HepG2 (cell line): ENCODE results near the gene COQ4. TPM values are rescaled to one million over a fixed set of nuclear protein-coding genes. Genes with fewer than 3 reads are reported as not detected.

ENCODE experiments used
- ATAC-seq: fragments of 200-7000 bp; cut with Tn5 transposase; 3 replicates; pipeline ENCODE4 v1.9.1; 2020; ENCODE audit warnings: mild to moderate bottlenecking, moderate library complexity
- BruUV-seq: library from RNA; stranded (reverse); fragments of 400-500 nt; replicated peaks from 2 replicates; lab custom pipeline; 2021; lab: Mats Ljungman, UMichigan
- CTCF ChIA-PET: fragments of 300-600 bp; formaldehyde crosslinking; extraction: SDS; loops from one replicate; lab custom pipeline; 2021; ENCODE audit warnings: low total read pairs, inconsistent platforms, low intra/inter-chr PET ratio; lab: Yijun Ruan, JAX
- POLR2A ChIA-PET: fragments of 350-600 bp; sonication (Branson Sonifier 250); formaldehyde crosslinking; loops from one replicate; lab custom pipeline; 2020; ENCODE audit warnings: antibody characterized with exemption, inconsistent platforms; lab: Yijun Ruan, JAX
- DNase-seq: peaks from one replicate; pipeline ENCODE4 v3.0.0-alpha.2; 2015; ENCODE audit warnings: low spot score
- FAIRE-seq: peaks from 3 replicates; lab custom pipeline; 2011; peaks lifted over from hg19 to GRCh38; lab: Jason Lieb, UNC
- H2AFZ ChIP-seq: one replicate; pipeline ENCODE4 v1.6.1; 2011; ENCODE audit warnings: low read length, inconsistent platforms
- H3K27ac ChIP-seq: fragments of 300-600 bp; 3 replicates; pipeline ENCODE4 v1.8.0; 2011; ENCODE audit warnings: mixed run types, mild to moderate bottlenecking, mixed read lengths, low read length, inconsistent platforms; ENCODE audit not compliant: insufficient read depth; ENCODE audit errors: extremely low read length
- H3K27me3 ChIP-seq, 2 experiments: fragments of 200-600 bp in 1 of 2; 2 replicates in 1 of 2; 3 replicates in 1 of 2; pipeline versions ENCODE4 v1.6.0 to v1.8.0; 2011; ENCODE audit warnings: low read length in 2 of 2, mild to moderate bottlenecking in 2 of 2, moderate library complexity in 2 of 2, inconsistent platforms in 1 of 2; ENCODE audit not compliant: insufficient read depth in 2 of 2, control insufficient read depth in 1 of 2
- H3K36me3 ChIP-seq, 2 experiments: fragments of 200-600 bp in 1 of 2; replicated peaks in 1 of 2; 2 replicates in 1 of 2; 3 replicates in 1 of 2; pipeline versions ENCODE4 v1.5.1 to v1.8.0; 2011; ENCODE audit warnings: low read length in 2 of 2, inconsistent platforms in 1 of 2; ENCODE audit not compliant: insufficient read depth in 2 of 2, control insufficient read depth in 1 of 2
- H3K4me1 ChIP-seq: 2 replicates; pipeline ENCODE4 v1.5.1; 2012; ENCODE audit warnings: low read length, inconsistent platforms; ENCODE audit not compliant: insufficient read depth
- H3K4me2 ChIP-seq: 2 replicates; pipeline ENCODE4 v1.6.0; 2011; ENCODE audit warnings: low read depth, low read length, inconsistent platforms
- H3K4me3 ChIP-seq, 3 experiments: fragments of 200-600 bp in 1 of 3; sonication (generic), shearing (Covaris generic) in 1 of 3; replicated peaks in 1 of 3; 2 replicates each; pipeline ENCODE4 v1.5.1; 2011 to 2016; ENCODE audit warnings: low read length in 3 of 3, inconsistent platforms in 2 of 3, low read depth in 2 of 3, mild to moderate bottlenecking in 2 of 3, control low read depth in 1 of 3, mixed read lengths in 1 of 3; ENCODE audit not compliant: insufficient read depth in 1 of 3
- H3K79me2 ChIP-seq: one replicate; pipeline ENCODE4 v1.6.1; 2011; ENCODE audit warnings: low read length, inconsistent platforms; ENCODE audit not compliant: insufficient read depth
- H3K9ac ChIP-seq: 2 replicates; pipeline ENCODE4 v1.6.0; 2011; ENCODE audit warnings: mild to moderate bottlenecking, low read depth, low read length, inconsistent platforms; ENCODE audit not compliant: insufficient read depth
- H3K9me3 ChIP-seq: 2 replicates; pipeline ENCODE4 v1.5.1; 2012; ENCODE audit warnings: mild to moderate bottlenecking, low read length
- H4K20me1 ChIP-seq: 2 replicates; pipeline ENCODE4 v1.6.0; 2011; ENCODE audit warnings: inconsistent platforms, mild to moderate bottlenecking, low read length, moderate library complexity; ENCODE audit not compliant: insufficient read depth
- AGO2 ChIP-seq: fragments of 200-400 bp; formaldehyde crosslinking; optimal IDR thresholded peaks from 2 replicates; pipeline ENCODE3; 2017; ENCODE audit warnings: mild to moderate bottlenecking, low read depth, low read length, moderate library complexity
- ATAD3A ChIP-seq: sonication (generic); formaldehyde crosslinking; IDR thresholded peaks from 2 replicates; pipeline ENCODE4 v1.4.0; 2020; ENCODE audit warnings: missing genetic modification reagents
- ATF2 ChIP-seq: sonication (generic); formaldehyde crosslinking; IDR thresholded peaks from 2 replicates; pipeline ENCODE4 v1.4.0; 2020; ENCODE audit warnings: missing genetic modification reagents
- FOXK2 ChIP-seq: fragments of 450-650 bp; IDR thresholded peaks from 2 replicates; pipeline ENCODE4 v1.6.1; 2016
- MLX ChIP-seq: IDR thresholded peaks from 2 replicates; pipeline ENCODE4 v1.6.1; 2016
- MXD4 ChIP-seq: IDR thresholded peaks from 2 replicates; pipeline ENCODE4 v1.6.1; 2016; ENCODE audit warnings: mild to moderate bottlenecking, missing biosample characterization, missing genetic modification reagents
- NKX3-1 ChIP-seq: sonication (generic); formaldehyde crosslinking; IDR thresholded peaks from 2 replicates; pipeline ENCODE4 v1.5.0; 2020; ENCODE audit warnings: missing genetic modification reagents
- POLR2AphosphoS2 ChIP-seq: IDR thresholded peaks from 2 replicates; pipeline ENCODE4 v1.6.1; 2011; ENCODE audit warnings: low read depth, low read length, improper control_type of control experiment
- THRA ChIP-seq: sonication (generic); formaldehyde crosslinking; IDR thresholded peaks from 2 replicates; pipeline ENCODE4 v1.4.0; 2020; ENCODE audit warnings: missing genetic modification reagents, borderline replicate concordance
- ZNF770 ChIP-seq: sonication (generic); formaldehyde crosslinking; IDR thresholded peaks from 2 replicates; pipeline ENCODE4 v1.5.0; 2020; ENCODE audit warnings: mild to moderate bottlenecking, missing genetic modification reagents
- ZNF775 ChIP-seq: sonication (generic); formaldehyde crosslinking; IDR thresholded peaks from 2 replicates; pipeline ENCODE4 v1.4.0; 2020; ENCODE audit warnings: missing genetic modification reagents, mild to moderate bottlenecking, moderate library complexity, borderline replicate concordance
- ZNF83 ChIP-seq: sonication (generic); formaldehyde crosslinking; IDR thresholded peaks from 2 replicates; pipeline ENCODE4 v1.4.0; 2020; ENCODE audit warnings: missing genetic modification reagents, mild to moderate bottlenecking, borderline replicate concordance
- WGBS: methylation state at CpG from one replicate; pipeline ENCODE4 v1.1.6; 2017; ENCODE audit warnings: low lambda C conversion rate; 5-methylcytosine and 5-hydroxymethylcytosine counted together
- in situ Hi-C: cut with HindIII; loops from 2 replicates; pipeline ENCODE4 v1.10.0; 2017; ENCODE audit warnings: low pct_unique_long_range_greater_than_20kb; ENCODE audit not compliant: extremely low pct_ligation_motif_present
- intact Hi-C: fragments of 100-400 bp; cut with micrococcal nuclease; formaldehyde crosslinking; loops from one replicate; pipeline ENCODE4 v1.10.0; 2022; ENCODE audit not compliant: unreplicated experiment
- polyA plus RNA-seq, 8 experiments: library from polyadenylated mRNA; depleted of rRNA in 3 of 8; stranded (reverse) in 7 of 8; unstranded in 1 of 8; fragments of >200 nt; fragmentation: Illumina TruSeq in 4 of 8; extraction: Trizol in 4 of 8; gene quantifications; 2 replicates each; pipeline versions ENCODE4 v1.2.1 to v1.2.3, GENCODE V29; 2011 to 2016; ENCODE audit warnings: low read depth in 4 of 8, missing spikeins in 1 of 8, mixed read lengths in 1 of 8; ENCODE audit not compliant: insufficient read depth in 1 of 8
- total RNA-seq, 5 experiments: library from RNA; depleted of rRNA; stranded (reverse); fragments of >200 nt; fragmentation: Illumina TruSeq; extraction: Trizol; gene quantifications; 2 replicates each; pipeline ENCODE4 v1.2.3, GENCODE V29; 2016; ENCODE audit warnings: low read depth in 1 of 5

The COQ4 gene
- total and polyA plus RNA-seq, 2 of the 13 experiments (the other 11 are each of a cell fraction or from before 2014, with no cell fraction given): 26.1 to 36.0 TPM

- no peak for TF ChIP-seq ZNF770 (CRISPR knock-in tag)
- TF ChIP-seq MXD4 (CRISPR knock-in tag): no peak
Measured at GRCh38 chr9:128335161-128335560, 12.5 kb downstream of the COQ4 start (continued).

GRCh38 chr9:128335914-128336313 is 13.3 kb downstream of the COQ4 start:
- ChIA-PET POLR2A (no interaction called here), CTCF (no interaction called here)
- BruUV-seq: no TSS peak
- Histone ChIP-seq H3K27me3 (no peaks in the 10 kb centered on the region), H3K9me3 (no peaks in the 10 kb centered on the region), H3K4me2 (no peak overlapping the region), H4K20me1 (no peaks in the 10 kb centered on the region), H3K4me1 (peaks cover 14% of the 10 kb centered on the region), H3K9ac (no peak overlapping the region), H3K4me3 (no peak overlapping the region), H3K79me2 (no peaks in the 10 kb centered on the region), H3K27ac (no peak overlapping the region), H3K36me3 (peaks cover 4 to 18% of the 10 kb centered on the region in 2 experiments; a peak in 4 of 5 replicates), H2AFZ (no peak overlapping the region)
- WGBS: 90% methylated on average over 2 of the region's 2 CpGs
- intact Hi-C loops (no loop called here), in situ Hi-C loops (no loop called here)
- TF ChIP-seq ZNF83 (CRISPR knock-in tag) (no peak), AGO2 (peak; percentile 60)
- DNase-seq (no peak), ATAC-seq (no peak), FAIRE-seq (no peak)

GRCh38 chr9:128337936-128338335 is 15.3 kb downstream of the COQ4 start:
- no peaks in the 10 kb centered on the region for H3K27me3 ChIP-seq
- no TSS peak for BruUV-seq
- intact Hi-C loops (no loop called here), in situ Hi-C loops (no loop called here)
- DNase-seq (no peak), ATAC-seq (no peak), FAIRE-seq (no peak)
- no peak overlapping the region for H3K4me2 ChIP-seq
- no peak overlapping the region for H3K27ac ChIP-seq
- peaks cover 18% of the 10 kb centered on the region for H3K4me1 ChIP-seq
- H3K9me3 ChIP-seq: no peaks in the 10 kb centered on the region
- ChIA-PET POLR2A (no interaction called here), CTCF (no interaction called here)
- no peak overlapping the region for H3K9ac ChIP-seq
- no peak overlapping the region for H2AFZ ChIP-seq
- H3K4me3 ChIP-seq: no peak overlapping the region
- WGBS: 96% methylated on average over 7 of the region's 7 CpGs
- peaks cover 1 to 9% of the 10 kb centered on the region in 2 experiments; a peak in 4 of 5 replicates for H3K36me3 ChIP-seq
- H4K20me1 ChIP-seq: no peaks in the 10 kb centered on the region
- no peaks in the 10 kb centered on the region for H3K79me2 ChIP-seq
- no peak for TF ChIP-seq THRA (CRISPR knock-in tag)
- TF ChIP-seq ATAD3A (CRISPR knock-in tag): no peak
- TF ChIP-seq ATF2 (CRISPR knock-in tag): no peak
- no peak for TF ChIP-seq NKX3-1
- TF ChIP-seq ZNF775 (CRISPR knock-in tag): no peak
- TF ChIP-seq FOXK2: no peak
- TF ChIP-seq MLX (CRISPR knock-in tag): no peak
- no peak for TF ChIP-seq POLR2AphosphoS2
